Breast epithelium (tissue), 3 donors: ENCODE data around the gene LRRC18.

Source experiments
- POLR2A ChIP-seq: fragments of 450-650 bp; IDR thresholded peaks from one replicate; pipeline ENCODE4 v1.6.1; 2016; ENCODE audit warnings: antibody characterized with exemption, mild to moderate bottlenecking, moderate library complexity
- POLR2AphosphoS5 ChIP-seq, 3 donors: sonication (generic); formaldehyde crosslinking; IDR thresholded peaks; one replicate each; pipeline ENCODE4 v1.6.1; 2017; ENCODE audit warnings: antibody characterized with exemption in 3 of 3
- TF ChIP-seq, protein P1 (sequence below), 3 donors: fragments of 450-650 bp; IDR thresholded peaks; one replicate each; pipeline ENCODE4 v1.5.1; 2016 to 2017; ENCODE audit warnings: antibody characterized with exemption in 3 of 3, mild to moderate bottlenecking in 3 of 3, moderate library complexity in 3 of 3

DNA sequence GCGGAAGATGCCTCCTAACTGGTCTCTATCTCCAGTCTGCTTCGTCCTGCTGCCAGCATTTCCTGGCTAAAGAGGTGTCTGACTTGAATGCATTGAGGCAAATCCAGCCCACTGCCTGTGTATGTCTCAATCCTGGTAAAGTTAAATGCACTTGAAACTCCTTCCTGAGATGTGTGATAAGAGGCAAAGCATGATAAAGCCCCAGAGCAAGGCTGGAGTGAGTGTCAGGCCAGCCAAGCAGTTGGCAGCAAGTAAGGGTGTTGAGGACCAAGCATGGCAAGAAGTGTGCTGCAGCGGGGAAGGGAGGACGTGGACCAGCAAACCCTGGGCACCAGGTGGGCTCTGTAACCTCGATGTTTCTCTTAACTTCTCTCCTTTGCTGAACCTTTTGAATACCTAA is 29.1 kb downstream of the LRRC18 start:
- TF ChIP-seq, protein P1, sequence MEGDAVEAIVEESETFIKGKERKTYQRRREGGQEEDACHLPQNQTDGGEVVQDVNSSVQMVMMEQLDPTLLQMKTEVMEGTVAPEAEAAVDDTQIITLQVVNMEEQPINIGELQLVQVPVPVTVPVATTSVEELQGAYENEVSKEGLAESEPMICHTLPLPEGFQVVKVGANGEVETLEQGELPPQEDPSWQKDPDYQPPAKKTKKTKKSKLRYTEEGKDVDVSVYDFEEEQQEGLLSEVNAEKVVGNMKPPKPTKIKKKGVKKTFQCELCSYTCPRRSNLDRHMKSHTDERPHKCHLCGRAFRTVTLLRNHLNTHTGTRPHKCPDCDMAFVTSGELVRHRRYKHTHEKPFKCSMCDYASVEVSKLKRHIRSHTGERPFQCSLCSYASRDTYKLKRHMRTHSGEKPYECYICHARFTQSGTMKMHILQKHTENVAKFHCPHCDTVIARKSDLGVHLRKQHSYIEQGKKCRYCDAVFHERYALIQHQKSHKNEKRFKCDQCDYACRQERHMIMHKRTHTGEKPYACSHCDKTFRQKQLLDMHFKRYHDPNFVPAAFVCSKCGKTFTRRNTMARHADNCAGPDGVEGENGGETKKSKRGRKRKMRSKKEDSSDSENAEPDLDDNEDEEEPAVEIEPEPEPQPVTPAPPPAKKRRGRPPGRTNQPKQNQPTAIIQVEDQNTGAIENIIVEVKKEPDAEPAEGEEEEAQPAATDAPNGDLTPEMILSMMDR (IDR thresholded peaks at IDR 0.05), result no peak
- TF ChIP-seq POLR2A (no peak), POLR2AphosphoS5 (IDR thresholded peaks at IDR 0.05) (no peak)
